GM23248 (cell line): ENCODE data around the gene MALL. TPM values are rescaled to one million over a fixed set of nuclear protein-coding genes. Genes with fewer than 3 reads are reported as not detected.

Experiments used
- DNase-seq: peaks from one replicate; pipeline ENCODE4 v3.0.0-alpha.2; 2015
- H2AFZ ChIP-seq: fragments of 200-600 bp; sonication (generic); 2 replicates; pipeline ENCODE4 v1.6.1; 2016; ENCODE audit warnings: antibody characterized with exemption
- H3F3A ChIP-seq: fragments of 200-600 bp; sonication (generic); 2 replicates; pipeline ENCODE4 v1.6.1; 2016; ENCODE audit warnings: mild to moderate bottlenecking, antibody characterized with exemption, mixed run types; ENCODE audit not compliant: insufficient read depth
- H3K27ac ChIP-seq: fragments of 200-600 bp; sonication (generic); 2 replicates; pipeline ENCODE4 v1.5.1; 2016; ENCODE audit warnings: mild to moderate bottlenecking
- H3K27me3 ChIP-seq: fragments of 200-600 bp; sonication (generic); replicated peaks from 2 replicates; pipeline ENCODE4 v1.6.1; 2016; ENCODE audit warnings: mild to moderate bottlenecking; ENCODE audit not compliant: insufficient read depth
- H3K36me3 ChIP-seq: fragments of 200-600 bp; sonication (generic); 2 replicates; pipeline ENCODE4 v1.6.1; 2016; ENCODE audit warnings: low read depth, mild to moderate bottlenecking
- H3K4me1 ChIP-seq: fragments of 200-600 bp; sonication (generic); 2 replicates; pipeline ENCODE4 v1.6.1; 2016; ENCODE audit warnings: mild to moderate bottlenecking; ENCODE audit not compliant: insufficient read depth
- H3K4me2 ChIP-seq: fragments of 200-600 bp; sonication (generic); one replicate; pipeline ENCODE4 v1.6.1; 2016; ENCODE audit warnings: mild to moderate bottlenecking; ENCODE audit not compliant: unreplicated experiment
- H3K4me3 ChIP-seq: fragments of 200-600 bp; sonication (generic); 2 replicates; pipeline ENCODE4 v1.5.1; 2016; ENCODE audit warnings: mild to moderate bottlenecking
- H3K79me2 ChIP-seq: fragments of 200-600 bp; sonication (generic); 2 replicates; pipeline ENCODE4 v1.6.1; 2016; ENCODE audit warnings: mild to moderate bottlenecking; ENCODE audit not compliant: insufficient read depth
- H3K9ac ChIP-seq: fragments of 200-600 bp; sonication (generic); 2 replicates; pipeline ENCODE4 v1.6.1; 2016; ENCODE audit warnings: mild to moderate bottlenecking
- H3K9me2 ChIP-seq: fragments of 200-600 bp; sonication (generic); 2 replicates; pipeline ENCODE4 v1.6.1; 2016; ENCODE audit warnings: mixed run types, mild to moderate bottlenecking, moderate library complexity; ENCODE audit not compliant: insufficient read depth
- H3K9me3 ChIP-seq: fragments of 200-600 bp; sonication (generic); one replicate; pipeline ENCODE4 v1.6.1; 2017; ENCODE audit warnings: low read depth
- H4K20me1 ChIP-seq: fragments of 200-600 bp; sonication (generic); 2 replicates; pipeline ENCODE4 v1.6.0; 2016; ENCODE audit not compliant: insufficient read depth
- EZH2 ChIP-seq: fragments of 200-600 bp; sonication (generic); IDR thresholded peaks from 2 replicates; pipeline ENCODE4 v1.6.1; 2018; ENCODE audit warnings: antibody characterized with exemption, mild to moderate bottlenecking; ENCODE audit not compliant: insufficient read depth, poor library complexity, severe bottlenecking
- EZH2phosphoT487 ChIP-seq: fragments of 200-600 bp; sonication (generic); IDR thresholded peaks from 2 replicates; pipeline ENCODE4 v1.6.1; 2018; ENCODE audit warnings: antibody characterized with exemption, moderate library complexity, mild to moderate bottlenecking, low read depth; ENCODE audit not compliant: insufficient read depth
- WGBS, 2 experiments: methylation state at CpG; one replicate each; pipeline ENCODE4 v1.1.6; 2015 to 2017; ENCODE audit warnings: low lambda C conversion rate in 2 of 2, low coverage in 1 of 2; ENCODE audit errors: missing lambda C conversion rate in 2 of 2; 5-methylcytosine and 5-hydroxymethylcytosine counted together
- in situ Hi-C: fragments of 300-500 bp; cut with MboI; formaldehyde crosslinking; loops from 2 replicates; pipeline ENCODE4 v1.15.0; 2020
- polyA plus RNA-seq: library from polyadenylated mRNA; unstranded; fragments of >200 nt; fragmentation: Nextera tagmentation; extraction: Ambion mirVana; gene quantifications from 2 replicates; pipeline ENCODE4 v1.2.1, GENCODE V29; 2016
- total RNA-seq: library from RNA; depleted of rRNA; stranded (reverse); fragments of >200 nt; shearing (Covaris generic); gene quantifications from 2 replicates; pipeline ENCODE4 v1.2.3, GENCODE V29; 2014

MALL gene
- total and polyA plus RNA-seq, 2 experiments from 2014 or later = 43.7 to 61.6 TPM

DNA sequence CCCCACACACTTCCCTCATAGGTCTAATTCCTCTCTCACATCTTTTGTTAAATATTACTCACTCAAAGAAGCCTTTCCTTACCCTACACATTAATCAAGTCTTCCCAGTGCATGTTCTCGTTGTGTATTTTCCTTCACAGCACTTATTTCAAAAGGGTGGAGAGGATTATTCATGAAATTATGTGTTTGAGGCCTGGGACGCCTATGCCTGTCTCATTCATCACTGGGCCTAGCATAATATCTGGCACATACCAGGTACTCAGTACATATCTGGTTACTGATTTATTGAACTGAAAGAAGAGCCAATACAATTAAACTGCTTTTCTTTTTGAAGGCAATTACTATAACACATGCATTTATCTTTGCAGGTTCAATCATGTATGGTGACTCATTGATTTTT, 15.1 kb upstream of the MALL start:
- in situ Hi-C loops = no loop called here

DNA sequence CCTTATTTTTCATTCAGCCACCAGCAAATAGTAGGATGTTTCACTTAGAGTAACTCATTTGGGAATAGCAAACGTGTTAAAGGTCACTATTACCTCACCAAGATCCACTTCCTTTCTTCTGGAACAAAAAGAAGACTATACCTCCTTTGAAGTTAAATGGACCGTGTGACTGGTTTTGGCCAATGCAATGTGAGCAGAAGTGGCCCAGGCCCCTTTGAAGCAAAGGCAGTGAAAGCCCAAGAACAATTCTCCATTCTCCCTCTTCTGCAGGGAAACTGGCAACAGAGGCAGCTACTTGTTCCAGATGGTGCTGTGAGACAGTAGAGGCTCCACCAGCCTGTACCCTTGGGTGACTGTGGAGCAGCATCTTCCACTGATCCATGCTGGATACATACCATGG, 11.3 kb upstream of the MALL start:
- Histone ChIP-seq H2AFZ (no peak overlapping the region), H3K9ac (no peak overlapping the region), H3K36me3 (no peaks in the 10 kb centered on the region), H4K20me1 (no peaks in the 10 kb centered on the region), H3K27me3 (no peaks in the 10 kb centered on the region), H3K9me2 (no peaks in the 10 kb centered on the region), H3K79me2 (no peaks in the 10 kb centered on the region), H3K9me3 (no peaks in the 10 kb centered on the region), H3K4me1 (peaks cover 22% of the 10 kb centered on the region), H3K27ac (no peak overlapping the region), H3K4me3 (no peak overlapping the region), H3K4me2 (no peak overlapping the region), H3F3A (peaks cover 18% of the 10 kb centered on the region)
- 68 to 84% methylated on average over 2 of the region's 2 CpGs for WGBS, 2 experiments
- no peak for DNase-seq
- in situ Hi-C loops = no loop called here
- TF ChIP-seq EZH2phosphoT487 (no peak), EZH2 (no peak)

More for the DNA sequence above, 15.1 kb upstream of the MALL start:
- H3K27ac ChIP-seq = no peak overlapping the region
- peaks cover 10% of the 10 kb centered on the region for H3F3A ChIP-seq
- H2AFZ ChIP-seq = no peak overlapping the region
- no peaks in the 10 kb centered on the region for H3K36me3 ChIP-seq
- no peaks in the 10 kb centered on the region for H3K27me3 ChIP-seq
- H3K9me3 ChIP-seq = no peaks in the 10 kb centered on the region
- no peak overlapping the region for H3K4me3 ChIP-seq
- H3K79me2 ChIP-seq = no peaks in the 10 kb centered on the region
- H3K9me2 ChIP-seq = no peaks in the 10 kb centered on the region
- H3K9ac ChIP-seq = no peak overlapping the region
- no peaks in the 10 kb centered on the region for H4K20me1 ChIP-seq
- peaks cover 12% of the 10 kb centered on the region for H3K4me1 ChIP-seq
- WGBS, 2 experiments = 64 to 77% methylated on average over 2 of the region's 2 CpGs
- TF ChIP-seq EZH2 (no peak), EZH2phosphoT487 (no peak)
- DNase-seq = no peak
- no peak overlapping the region for H3K4me2 ChIP-seq

DNA sequence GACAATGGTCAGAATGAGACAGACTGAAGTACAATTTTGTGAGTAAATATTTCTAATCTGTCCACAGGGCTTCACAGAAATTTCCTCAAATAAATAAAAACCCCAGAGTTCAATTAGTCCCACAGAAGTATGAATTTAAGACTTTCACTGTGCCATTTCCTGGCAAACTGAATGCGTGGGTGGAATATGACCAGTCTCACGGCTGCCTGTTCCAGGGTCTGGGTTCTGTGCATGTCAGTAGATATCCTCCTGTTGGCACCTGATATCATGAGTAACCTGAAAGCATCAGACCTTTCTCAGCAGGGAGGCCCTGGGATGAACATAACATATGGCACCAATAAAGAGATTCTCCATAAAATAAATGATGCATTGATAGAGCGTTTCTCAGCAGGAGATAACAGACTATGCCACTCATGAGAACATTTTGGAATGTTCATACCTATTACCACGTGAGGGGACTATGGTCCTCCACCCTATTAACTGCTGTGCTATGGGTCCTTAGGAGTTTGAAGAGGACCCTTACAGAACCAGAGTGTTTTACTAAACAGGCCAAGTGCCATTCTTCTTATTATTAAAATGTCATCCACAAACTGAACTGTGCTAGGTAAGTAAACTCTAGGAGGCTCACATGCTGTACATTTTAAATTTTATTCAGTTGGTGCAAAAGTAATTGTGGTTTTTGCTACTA, 10.6 kb upstream of the MALL start:
- Histone ChIP-seq H2AFZ (no peak overlapping the region), H3K27me3 (no peaks in the 10 kb centered on the region), H3F3A (peaks cover 18% of the 10 kb centered on the region), H3K27ac (peak overlapping the region; percentile 32), H3K9ac (no peak overlapping the region), H3K36me3 (no peaks in the 10 kb centered on the region), H3K4me1 (peaks cover 24% of the 10 kb centered on the region), H3K4me3 (no peak overlapping the region), H3K9me2 (no peaks in the 10 kb centered on the region), H3K4me2 (peak overlapping the region; percentile 42), H3K79me2 (no peaks in the 10 kb centered on the region), H4K20me1 (no peaks in the 10 kb centered on the region), H3K9me3 (no peaks in the 10 kb centered on the region)
- DNase-seq = peak; percentile 76
- 37 to 42% methylated on average over 4 of the region's 4 CpGs for WGBS, 2 experiments
- in situ Hi-C loops = no loop called here
- TF ChIP-seq EZH2phosphoT487 (no peak), EZH2 (no peak)

DNA sequence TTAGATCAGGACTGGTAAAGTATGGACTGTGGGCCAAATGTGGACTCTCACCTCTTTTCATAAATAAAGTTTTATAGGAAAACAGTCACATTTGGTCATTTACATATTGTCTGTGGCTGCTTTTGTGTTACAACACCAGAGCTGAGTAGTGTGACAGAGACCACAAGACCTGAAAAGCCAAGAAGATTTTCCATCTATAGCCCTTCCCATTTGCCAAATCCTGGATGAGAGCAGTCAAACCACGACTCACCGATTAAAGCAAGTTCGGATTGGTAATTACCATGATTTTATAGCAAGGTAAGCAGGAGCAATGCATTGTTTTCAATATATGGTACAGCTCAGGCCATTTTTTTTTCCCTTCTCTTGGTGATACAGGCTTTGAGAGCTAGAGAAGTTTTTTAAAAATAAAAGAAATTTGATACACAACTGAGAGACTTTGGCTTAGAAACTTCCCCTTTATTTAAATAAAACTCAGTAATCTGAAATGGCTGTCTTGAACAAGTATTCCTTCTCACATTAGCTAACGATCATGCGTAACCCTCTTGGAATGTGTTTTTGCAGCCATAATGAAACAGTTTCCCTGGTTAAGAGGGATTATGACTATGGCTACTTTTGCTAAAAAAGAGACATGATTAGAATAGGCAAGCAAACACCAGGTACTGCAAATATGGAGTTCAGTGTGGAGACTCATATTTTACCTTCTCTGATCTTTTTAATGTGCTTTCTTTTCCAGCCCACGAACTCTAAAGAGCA, 9.5 kb upstream of the MALL start:
- no peaks in the 10 kb centered on the region for H3K36me3 ChIP-seq
- peak overlapping the region; percentile 42 for H3K4me2 ChIP-seq
- H3K9me2 ChIP-seq = no peaks in the 10 kb centered on the region
- TF ChIP-seq EZH2phosphoT487 = no peak
- no peak for TF ChIP-seq EZH2
- H2AFZ ChIP-seq = peak overlapping the region; percentile 24; the same call in 1 of the 2 replicates
- no peaks in the 10 kb centered on the region for H4K20me1 ChIP-seq
- WGBS, 2 experiments = 75 to 80% methylated on average over 6 of the region's 6 CpGs
- no peak overlapping the region for H3K4me3 ChIP-seq
- H3K9ac ChIP-seq = no peak overlapping the region
- H3K27ac ChIP-seq = peak overlapping the region; percentile 32
- no peaks in the 10 kb centered on the region for H3K79me2 ChIP-seq
- H3K9me3 ChIP-seq = no peaks in the 10 kb centered on the region
- H3F3A ChIP-seq = peaks cover 18% of the 10 kb centered on the region
- peak; percentile 47 for DNase-seq
- H3K27me3 ChIP-seq = no peaks in the 10 kb centered on the region
- in situ Hi-C loops = no loop called here
- peaks cover 29% of the 10 kb centered on the region for H3K4me1 ChIP-seq
